Pulmonary artery endothelial cell (primary cell): ENCODE data around the gene TSR1. TPM values are rescaled to one million over a fixed set of nuclear protein-coding genes. Genes with fewer than 3 reads are reported as not detected.

ENCODE experiments used
- DNase-seq: peaks from one replicate; pipeline ENCODE4 v3.0.0-alpha.2; 2011; ENCODE audit warnings: low read depth, low spot score
- total RNA-seq: library from RNA; depleted of rRNA; stranded (reverse); fragments of >200 nt; gene quantifications from 2 replicates; pipeline ENCODE4 v1.2.3, GENCODE V29; 2014

TSR1 gene
- total RNA-seq, 1 donor from 2014 or later = 64.2 TPM

DNA sequence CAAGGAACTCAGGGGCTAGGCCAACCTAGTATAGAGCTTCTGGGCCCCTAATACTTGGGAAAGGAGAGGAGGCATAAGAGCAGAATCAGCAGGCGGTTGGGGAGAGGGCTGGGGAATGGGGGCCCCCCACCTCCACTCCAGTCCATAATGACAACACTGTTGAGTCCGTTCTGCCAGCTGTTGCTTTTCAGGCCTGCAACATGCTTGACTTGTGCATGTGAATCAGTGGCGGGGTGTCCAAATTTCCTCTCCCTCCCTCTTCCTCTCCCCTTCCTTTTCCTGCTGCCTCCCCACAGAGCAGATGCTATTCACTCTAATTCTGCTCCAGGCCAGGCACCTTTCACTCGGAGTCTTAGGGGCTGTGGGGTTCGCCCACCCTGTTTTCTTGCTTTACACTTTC, 32.8 kb upstream of the TSR1 start:
- DNase-seq = no peak

DNA sequence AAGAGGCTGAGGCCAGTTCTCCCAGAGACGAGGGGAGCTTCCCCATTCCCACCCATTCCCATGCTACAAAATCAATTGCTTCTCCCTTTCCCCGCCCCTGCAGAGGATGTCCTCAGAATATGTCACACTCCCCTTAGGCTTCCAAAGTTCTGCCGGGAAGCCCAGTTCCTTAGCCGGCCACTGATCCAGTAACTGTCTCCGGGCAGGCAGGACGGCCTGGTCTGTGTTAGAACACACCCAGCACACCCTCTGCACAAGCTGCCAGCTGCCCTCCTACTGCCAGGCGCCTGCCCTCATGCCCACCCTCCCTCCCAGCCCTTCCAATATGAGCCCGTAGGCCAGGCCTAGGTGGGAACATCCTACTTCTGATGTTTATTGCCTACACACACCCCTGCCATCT, 32.1 kb upstream of the TSR1 start:
- no peak for DNase-seq

DNA sequence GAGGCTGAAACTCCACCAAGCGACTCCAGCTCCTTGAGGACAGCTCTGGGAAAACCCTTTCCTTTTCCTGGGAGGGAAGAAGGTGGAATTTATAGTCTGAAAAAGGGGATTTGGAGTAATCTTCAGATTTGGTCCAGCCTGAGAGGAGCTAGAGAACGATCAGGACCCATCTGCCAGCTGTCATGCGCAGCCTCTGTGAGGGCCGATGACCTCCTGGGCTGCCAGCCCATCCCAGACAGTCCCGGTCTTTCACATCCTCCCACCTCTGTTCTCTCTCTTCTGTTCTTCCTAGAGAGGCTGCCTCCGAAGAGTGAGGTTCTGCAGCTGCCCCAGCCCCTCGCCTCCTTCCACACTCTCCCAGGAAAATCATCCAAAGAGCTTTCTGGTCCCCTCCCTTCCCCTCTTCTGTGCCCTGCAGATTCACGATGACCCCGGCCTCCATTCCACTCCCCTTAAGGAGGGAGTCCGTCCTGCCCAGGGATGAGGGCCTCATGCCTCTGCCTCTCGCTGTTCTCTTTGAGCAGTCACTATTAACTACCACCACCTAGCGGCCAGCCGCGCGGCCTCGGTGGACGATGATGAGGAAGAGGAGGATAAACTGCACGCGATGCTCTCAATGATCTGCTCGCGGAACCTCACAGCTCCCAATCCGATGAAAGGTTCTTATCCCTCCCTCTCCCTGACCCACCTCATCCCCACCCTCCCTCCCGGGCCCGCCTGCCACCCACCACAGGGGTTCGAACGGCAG, 30.7 kb upstream of the TSR1 start:
- no peak for DNase-seq

DNA sequence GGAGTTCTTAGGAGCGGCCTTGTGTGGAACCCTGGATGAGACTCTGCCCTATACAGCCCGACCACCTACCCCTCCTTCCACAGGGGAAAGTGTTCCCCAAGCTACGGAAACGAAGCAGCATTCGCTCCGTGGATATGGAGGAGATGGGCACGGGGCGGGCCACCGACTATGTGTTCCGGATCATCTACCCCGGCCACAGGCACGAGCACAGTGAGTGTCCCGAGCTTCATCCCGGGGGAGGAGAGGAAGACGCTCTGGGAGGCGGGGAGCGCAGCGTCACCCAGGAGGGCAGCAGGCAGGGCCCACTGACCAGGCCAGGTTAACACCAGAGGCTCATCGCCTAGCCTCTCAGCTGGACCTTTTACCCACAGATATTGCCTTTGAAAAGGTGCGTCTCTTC, 28.9 kb upstream of the TSR1 start:
- DNase-seq = no peak

DNA sequence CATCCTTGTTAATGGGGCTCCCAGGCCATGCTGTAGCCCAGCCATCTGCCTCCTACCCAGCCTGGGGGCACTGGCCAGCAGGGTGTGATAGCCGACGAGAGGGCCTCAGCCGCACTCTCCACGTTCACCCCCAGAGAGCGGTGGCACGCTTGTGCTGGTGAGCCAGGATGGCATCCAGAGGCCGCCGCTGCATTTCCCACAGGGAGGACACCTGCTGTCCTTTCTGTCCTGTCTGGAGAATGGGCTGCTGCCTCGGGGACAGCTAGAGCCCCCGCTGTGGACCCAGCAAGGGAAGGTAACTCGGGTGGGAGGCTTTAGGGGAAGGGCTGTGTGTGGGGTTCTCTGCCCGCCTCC, 28.5 kb upstream of the TSR1 start:
- DNase-seq = no peak

DNA sequence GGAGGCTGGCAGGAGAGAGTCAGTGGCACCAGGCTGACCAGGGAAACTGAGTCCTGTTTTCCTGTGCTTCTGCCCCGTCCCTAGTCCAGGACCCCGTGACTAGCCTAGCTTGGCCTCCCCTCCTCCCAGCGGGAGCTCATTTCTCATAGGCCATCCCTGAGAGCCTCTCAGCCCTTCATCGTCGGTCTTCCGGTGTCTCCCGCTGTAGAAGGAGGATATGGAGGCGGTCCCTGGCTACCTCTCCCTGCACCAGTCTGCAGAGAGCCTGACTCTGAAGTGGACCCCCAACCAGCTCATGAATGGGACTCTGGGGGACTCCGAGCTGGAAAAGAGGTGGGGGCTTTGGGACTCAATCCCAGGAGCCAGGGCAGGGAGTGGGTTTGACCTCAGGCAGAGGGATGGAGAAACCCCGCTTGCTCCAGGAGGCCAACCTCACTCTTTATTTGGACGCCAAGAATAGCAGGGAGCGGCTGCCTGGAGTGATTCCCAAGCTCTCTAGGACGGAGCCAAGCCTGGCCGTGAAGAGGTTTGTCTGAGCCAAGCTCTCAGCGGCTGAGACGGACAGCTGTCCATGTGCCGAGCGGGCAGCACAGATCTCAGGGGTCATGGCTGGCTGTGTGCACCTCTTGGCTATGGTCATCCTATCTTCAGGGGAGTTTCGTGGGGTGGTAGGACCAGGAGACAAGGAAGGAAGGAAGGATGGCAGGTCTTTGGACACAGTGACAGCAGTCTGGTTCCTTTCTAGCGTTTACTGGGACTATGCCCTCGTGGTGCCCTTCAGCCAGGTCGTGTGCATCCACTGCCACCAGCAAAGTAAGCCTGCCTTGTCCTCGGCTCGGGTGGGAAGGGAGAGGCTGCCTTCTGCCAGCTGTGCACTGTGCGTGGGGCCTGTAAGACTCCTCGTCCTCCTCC, 27.9 kb upstream of the TSR1 start:
- no peak for DNase-seq

DNA sequence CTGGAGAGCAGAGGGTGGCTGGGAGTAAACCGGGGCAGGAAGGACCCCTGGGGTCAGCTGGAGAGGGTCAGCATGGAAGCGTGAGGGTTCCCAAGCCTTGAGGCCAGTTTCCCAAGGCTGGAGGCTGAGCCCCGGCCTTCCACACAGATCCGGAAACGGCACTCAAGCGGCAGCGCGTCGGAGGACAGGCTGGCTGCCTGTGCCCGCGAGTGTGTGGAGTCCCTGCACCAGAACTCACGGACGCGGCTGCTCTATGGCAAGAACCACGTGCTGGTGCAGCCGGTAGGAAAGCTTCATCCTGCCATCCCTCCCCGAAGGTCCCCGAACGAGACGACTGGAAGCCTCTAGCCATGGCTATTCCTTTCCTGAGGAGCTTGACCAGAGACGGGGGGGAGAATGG, 27.1 kb upstream of the TSR1 start:
- DNase-seq = no peak

DNA sequence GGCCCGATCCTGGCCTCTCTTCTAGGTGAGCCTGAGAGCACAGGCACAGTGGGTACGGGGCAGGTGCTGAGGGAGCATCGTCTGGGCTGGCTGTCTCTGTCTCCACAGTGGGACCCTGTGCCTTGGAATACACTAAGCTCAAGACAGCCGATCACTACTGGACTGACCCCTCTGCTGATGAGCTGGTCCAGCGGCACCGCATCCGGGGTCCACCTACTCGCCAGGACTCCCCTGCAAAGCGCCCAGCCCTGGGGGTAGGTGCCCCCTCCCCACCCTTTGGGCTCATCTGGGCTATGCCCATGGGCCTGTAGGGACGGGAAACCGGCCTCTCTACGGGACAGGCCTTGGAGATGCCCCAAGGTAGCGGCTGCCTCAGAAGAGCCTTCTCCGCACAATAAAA, 26.6 kb upstream of the TSR1 start:
- no peak for DNase-seq

DNA sequence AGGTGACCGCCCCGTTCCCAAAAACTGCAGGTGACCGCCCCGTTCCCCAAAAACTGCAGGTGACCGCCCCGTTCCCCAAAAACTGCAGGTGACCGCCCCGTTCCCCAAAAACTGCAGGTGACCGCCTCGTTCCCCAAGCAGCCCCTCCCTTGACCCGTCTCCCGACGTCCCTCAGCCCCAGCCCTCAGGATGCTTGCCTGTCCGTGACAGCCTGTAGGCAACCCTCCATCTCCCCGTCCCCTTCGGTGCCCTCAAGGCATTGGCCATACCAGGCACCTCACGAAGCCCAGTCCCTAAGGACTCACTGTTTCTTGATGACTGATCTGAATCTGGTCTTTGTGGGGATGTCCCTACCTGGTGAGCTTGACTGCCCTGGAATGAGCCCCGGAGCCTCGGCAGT, 26.2 kb upstream of the TSR1 start:
- no peak for DNase-seq

DNA sequence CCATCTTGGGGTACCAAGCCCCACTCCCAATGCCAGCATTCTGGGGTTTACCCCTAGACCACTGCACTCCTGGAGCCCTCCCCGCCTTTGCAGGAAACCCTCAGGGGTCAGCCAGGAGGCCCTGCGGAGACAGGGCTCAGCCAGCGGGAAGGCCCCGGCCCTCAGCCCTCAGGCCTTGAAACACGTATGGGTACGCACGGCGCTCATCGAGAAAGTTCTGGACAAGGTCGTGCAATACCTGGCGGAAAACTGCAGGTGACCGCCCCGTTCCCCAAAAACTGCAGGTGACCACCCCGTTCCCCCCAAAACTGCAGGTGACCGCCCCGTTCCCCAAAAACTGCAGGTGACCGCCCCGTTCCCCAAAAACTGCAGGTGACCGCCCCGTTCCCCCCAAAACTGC, 25.8 kb upstream of the TSR1 start:
- DNase-seq = no peak

DNA sequence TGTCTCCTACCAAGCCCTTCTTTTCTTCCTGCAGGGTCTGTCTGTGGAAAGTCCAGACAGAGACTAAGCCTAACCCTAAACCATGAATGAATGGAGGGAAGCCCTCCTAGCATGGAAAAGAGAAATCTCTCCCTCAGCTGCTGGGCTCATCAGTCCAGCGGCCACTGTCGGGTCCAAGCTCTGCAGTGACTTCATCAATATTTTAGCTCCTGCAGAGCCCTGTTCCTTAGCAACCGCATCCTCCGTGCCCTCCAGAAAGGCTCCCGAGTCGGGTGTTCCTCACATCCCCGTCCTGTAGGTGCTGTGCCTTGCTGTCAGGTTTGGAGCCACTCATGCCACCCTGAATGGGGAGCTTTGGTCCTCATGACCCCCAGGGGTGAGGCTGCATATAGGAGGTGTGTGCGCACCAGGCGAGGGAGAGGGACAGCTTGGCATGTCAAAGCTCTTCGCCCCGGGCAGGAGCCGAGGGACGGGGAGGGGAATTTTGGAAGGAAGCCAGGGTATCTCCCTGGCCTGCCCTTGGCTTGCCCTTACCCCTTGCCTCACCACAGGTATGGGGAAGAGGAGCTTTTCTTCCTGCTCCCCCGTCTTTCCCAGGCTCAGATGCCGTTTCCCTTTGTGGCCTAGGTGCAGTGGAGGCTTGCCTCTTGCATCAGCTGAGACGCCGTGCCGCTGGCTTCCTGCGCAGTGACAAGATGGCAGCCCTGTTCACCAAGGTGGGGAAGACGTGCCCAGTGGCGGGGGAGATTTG, 24.9 kb upstream of the TSR1 start:
- no peak for DNase-seq

DNA sequence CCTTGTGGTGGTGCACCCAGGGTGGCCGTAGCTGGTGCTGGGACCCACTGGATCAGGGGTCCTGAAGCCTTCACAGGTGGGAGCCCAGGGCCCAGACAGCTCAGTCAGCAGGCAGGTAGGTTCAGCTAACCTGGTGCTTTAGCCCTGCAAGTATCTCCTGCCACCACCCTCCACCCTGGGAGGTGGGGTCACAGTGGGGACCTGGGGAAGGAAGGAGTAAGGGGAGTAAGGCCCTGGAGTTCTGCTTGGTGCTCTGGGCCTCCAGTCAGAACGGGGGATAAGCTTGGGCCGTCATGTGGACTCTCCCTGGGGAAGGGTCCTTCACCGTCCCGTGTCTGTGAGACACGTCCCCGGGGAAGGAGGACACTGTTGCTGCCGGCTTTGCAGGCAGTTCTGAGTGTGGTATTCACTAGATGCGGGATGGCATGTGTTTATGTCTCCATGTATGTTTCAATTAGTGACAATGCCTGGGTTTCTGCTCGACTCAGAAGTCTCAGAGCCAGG, 21.7 kb upstream of the TSR1 start:
- DNase-seq = no peak

DNA sequence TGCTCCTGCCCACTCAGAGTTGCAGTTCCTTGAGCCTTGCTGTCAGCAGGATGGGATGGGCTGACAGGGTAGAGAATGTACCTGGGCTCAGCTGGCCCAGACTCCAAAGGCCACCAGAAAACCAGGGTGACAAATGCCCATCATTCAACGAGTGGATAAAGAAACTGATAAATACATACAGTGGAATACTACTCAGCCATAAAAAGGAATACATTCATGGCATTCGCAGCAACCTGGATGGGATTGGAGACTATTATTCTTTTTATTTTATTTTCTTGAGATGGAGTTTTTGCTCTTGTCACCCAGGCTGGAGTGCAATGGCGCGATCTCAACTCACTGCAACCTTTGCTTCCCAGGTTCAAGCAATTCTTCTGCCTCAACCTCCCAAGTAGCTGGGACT, 21.0 kb upstream of the TSR1 start:
- DNase-seq = no peak

DNA sequence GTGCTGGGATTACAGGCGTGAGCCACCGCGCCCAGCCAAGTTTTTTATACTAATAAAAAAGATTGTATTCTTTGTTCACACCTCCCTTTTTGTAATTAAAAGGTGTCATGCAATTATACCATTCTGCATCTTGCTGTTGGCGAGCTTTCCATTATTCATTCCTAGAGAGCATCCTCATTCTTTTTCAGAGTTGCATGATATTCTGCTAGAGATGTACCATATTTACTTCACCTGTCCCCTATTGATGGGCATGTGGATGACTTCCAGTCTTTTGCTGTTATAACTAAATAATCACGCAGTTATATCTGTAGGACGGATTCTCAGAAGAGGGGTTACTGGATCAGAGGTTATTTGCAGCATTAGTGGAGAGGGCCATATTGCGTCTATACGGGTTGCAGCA, 18.1 kb upstream of the TSR1 start:
- no peak for DNase-seq

DNA sequence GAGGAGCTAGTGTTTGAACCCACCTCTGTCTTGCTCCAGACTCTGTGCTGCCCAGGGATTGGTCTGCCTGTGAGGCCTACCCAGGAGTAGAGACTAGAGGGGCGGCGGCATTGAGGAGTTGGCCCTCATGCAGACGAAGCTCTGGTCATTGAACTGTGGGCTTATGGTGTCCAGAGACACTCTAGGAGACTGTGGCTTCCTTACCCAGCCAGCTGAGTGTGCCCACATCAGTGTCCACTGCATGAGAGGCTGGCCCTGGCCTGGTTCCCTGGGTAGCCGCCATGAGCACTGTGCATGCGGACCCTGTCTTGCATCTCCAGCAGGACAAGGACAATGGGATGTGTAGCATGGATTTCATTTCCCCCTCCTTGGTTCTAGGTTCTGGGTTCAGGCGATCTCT, 15.0 kb upstream of the TSR1 start:
- no peak for DNase-seq

DNA sequence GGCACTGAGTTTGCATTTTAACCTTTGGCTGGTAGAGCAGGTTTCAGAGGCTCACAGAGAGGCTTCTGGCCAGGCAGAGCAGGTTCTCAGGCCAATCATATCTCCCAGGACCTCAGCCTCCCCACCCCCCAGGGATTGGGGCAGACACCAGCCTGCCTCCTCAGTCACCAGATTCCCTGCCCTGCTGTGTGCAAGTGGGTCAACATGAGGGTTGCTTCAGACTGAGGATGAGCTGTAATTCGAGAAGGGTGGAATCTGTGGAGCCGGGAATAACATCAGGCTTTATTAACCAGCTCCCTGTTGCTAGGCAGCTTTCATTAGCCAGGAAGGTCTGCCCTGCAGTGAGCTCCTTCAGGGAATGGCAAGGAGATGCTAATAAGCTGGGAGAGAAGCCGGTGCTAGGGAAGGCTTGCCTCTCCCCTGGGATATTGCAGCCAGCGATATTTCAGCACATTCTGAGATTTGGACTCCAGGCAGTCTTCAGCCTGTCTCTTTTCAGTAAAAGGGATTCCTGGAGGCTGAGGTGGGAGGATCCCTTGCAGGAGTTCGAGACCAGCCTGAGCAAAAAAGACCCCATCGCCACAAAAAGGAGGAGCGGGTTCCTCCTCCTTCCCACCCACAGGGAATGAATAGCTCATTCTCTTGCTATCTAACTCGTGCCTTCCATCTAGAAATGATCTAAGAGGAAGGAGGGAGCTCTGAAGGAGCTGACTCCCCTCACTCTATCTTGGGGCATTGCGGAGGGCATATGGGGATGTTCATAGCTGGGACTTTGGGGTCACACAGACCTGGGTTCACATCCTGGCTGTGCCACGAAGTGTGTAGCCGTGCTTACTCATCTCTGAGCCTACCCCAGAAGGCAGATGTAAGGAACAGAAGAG, 11.8 kb upstream of the TSR1 start:
- no peak for DNase-seq

DNA sequence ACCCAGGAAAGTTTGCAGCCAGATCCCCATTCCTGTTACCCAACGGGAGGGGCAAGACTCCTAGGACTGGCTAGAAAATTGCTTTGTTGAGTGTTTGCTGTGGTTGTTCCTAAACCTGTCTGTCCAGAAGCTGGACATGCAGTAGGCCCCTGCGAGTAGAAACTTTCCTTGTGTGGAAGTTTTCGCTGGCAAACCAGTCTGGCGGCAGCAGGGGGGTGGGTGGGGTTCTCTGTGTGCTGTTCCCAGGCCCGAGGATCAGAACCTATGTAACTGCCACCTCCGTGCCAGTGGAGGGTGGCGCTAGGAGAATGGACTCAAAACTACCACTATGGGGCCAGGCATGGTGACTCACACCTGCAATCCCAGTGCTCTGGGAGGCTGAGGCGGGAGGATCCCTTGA, 10.2 kb upstream of the TSR1 start:
- DNase-seq = no peak

DNA sequence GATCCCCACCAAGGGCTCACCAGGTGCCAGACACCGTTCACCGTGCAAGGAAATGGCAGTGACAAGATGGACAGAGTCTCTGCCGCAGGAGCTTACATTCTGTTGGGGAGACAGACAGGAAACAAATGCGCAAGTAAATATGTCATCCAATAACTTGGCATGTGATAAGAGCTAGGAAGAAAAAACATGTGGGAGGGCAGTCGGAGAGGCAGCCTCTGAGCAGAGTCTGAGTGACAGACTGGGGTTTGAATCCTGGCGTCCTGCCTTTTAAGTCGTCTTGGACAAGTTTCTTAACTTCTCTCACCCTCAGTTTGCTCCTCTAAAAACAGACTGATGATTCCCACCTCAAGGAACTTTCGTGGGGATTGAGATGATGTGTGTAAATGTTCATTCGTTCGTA, 8.3 kb upstream of the TSR1 start:
- DNase-seq = no peak

DNA sequence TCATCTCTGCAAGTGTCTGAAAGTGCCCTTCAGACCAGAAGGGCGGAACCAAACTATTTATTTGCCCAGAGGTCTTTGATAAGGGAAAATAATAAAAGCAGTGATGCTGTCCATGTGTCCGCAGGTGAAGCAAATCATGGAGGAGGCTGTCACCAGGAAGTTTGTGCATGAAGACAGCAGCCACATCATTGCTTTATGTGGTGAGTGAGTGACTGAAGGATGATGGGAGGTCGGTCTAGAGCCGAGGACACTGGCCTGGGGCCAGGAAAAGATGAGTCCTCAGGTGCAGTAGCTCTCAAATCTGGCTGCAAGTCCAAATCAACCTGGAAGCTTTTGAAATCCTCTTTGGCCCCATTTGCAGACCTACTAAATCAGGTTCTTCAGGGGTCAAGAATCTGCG, 7.2 kb upstream of the TSR1 start:
- DNase-seq = no peak

DNA sequence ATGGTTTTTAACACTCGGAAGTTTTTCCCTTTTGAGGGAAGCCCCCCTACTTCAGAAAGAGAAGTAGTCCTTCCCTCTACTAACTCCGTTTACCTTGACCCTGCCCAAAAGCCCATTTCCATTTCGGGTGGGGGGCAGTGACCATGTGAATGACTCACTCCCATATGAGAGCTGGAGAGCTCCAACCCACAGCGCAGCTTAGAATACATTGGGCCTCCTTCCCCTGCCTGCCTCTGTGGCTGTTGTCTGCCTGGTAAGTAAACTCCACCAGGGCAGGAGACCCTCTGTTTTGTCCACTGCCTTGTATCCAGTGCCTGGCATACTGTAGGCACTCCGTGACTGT, 2.0 kb upstream of the TSR1 start:
- DNase-seq = no peak
